Activated CD4-positive, CD25-positive, alpha-beta regulatory T cell treated with anti-CD3 and anti-CD28 coated beads, Interleukin-2, amount 50 U/mL, for 72 hours (primary cell): Measurements from ENCODE around the gene TSPAN12.

Source experiments
- DNase-seq: peaks from one replicate; pipeline ENCODE4 v3.0.0; 2021

The TSPAN12 gene

GRCh38 chr7:120738816-120739215 lies 119.1 kb downstream of the TSPAN12 start:
- no peak for DNase-seq
